PFSK-1 (cell line): ENCODE results near the gene SLC15A4.

Experiments used
- FOXP2 ChIP-seq: optimal IDR thresholded peaks from 2 replicates; pipeline ENCODE3; 2011; ENCODE audit warnings: borderline replicate concordance, control low read depth, inconsistent platforms; ENCODE audit not compliant: insufficient read depth; ENCODE audit errors: extremely low read length, extremely low read depth
- POLR2AphosphoS5 ChIP-seq: IDR thresholded peaks from 2 replicates; pipeline ENCODE4 v1.6.1; 2012; ENCODE audit warnings: low read depth, mild to moderate bottlenecking, control low read depth, low read length, moderate library complexity
- SIN3A ChIP-seq: IDR thresholded peaks from 2 replicates; pipeline ENCODE4 v1.6.1; 2012; ENCODE audit warnings: mild to moderate bottlenecking, low read length, moderate library complexity, borderline replicate concordance; ENCODE audit not compliant: insufficient read depth
- TAF1 ChIP-seq: IDR thresholded peaks from 2 replicates; pipeline ENCODE4 v1.6.1; 2012; ENCODE audit warnings: low read length, control low read depth, borderline replicate concordance; ENCODE audit not compliant: insufficient read depth
- TF ChIP-seq, protein P1 (sequence below), 2 experiments: IDR thresholded peaks; 2 replicates each; pipeline versions ENCODE4 v1.6.1 to v1.8.0; 2011 to 2012; ENCODE audit warnings: low read depth in 2 of 2, low read length in 2 of 2, control low read depth in 1 of 2, inconsistent platforms in 1 of 2, mild to moderate bottlenecking in 1 of 2, moderate library complexity in 1 of 2; ENCODE audit not compliant: insufficient read depth in 1 of 2

SLC15A4 gene

DNA sequence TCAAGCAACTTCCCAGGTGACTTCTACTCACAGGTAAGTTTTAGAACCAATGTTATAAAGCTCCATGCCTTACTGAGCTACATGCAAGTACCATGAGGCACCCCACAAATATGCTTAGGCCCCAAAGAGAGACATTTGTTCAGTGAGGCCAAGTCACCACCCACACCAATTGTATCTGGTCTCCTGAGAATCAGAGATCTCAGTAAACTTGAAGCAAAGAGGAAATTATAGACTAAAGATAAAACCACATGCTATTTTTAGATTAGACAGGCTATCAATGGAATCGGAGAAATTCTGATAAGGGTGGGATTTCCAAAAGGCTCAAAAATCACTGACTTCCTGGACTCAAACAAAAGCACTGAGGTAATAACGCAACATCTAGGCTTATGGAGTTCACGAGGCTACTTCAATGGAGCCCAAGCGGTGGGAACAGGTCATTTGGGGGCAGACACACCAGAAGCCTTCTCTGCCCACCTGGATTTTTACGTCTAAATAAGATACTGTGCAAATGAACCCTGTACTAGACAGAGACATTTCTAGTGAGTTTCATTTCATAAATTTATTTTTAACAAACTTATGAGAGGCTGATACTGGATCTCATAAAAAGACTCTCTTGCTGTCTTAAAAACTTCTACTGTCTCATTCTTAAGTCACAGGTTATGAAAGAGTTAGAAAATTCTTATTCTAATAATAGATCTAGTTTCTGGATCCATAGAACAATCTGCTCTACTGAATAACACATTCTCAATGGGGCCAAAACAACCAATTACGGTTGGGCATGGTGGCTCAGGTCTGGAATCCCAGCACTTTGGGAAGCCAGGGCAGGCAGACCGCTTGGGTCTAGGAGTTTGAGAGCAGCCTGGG, 7.7 kb downstream of the SLC15A4 start:
- TF ChIP-seq POLR2AphosphoS5 (no peak), SIN3A (no peak), FOXP2 (no peak), TAF1 (no peak)
- TF ChIP-seq, protein P1, sequence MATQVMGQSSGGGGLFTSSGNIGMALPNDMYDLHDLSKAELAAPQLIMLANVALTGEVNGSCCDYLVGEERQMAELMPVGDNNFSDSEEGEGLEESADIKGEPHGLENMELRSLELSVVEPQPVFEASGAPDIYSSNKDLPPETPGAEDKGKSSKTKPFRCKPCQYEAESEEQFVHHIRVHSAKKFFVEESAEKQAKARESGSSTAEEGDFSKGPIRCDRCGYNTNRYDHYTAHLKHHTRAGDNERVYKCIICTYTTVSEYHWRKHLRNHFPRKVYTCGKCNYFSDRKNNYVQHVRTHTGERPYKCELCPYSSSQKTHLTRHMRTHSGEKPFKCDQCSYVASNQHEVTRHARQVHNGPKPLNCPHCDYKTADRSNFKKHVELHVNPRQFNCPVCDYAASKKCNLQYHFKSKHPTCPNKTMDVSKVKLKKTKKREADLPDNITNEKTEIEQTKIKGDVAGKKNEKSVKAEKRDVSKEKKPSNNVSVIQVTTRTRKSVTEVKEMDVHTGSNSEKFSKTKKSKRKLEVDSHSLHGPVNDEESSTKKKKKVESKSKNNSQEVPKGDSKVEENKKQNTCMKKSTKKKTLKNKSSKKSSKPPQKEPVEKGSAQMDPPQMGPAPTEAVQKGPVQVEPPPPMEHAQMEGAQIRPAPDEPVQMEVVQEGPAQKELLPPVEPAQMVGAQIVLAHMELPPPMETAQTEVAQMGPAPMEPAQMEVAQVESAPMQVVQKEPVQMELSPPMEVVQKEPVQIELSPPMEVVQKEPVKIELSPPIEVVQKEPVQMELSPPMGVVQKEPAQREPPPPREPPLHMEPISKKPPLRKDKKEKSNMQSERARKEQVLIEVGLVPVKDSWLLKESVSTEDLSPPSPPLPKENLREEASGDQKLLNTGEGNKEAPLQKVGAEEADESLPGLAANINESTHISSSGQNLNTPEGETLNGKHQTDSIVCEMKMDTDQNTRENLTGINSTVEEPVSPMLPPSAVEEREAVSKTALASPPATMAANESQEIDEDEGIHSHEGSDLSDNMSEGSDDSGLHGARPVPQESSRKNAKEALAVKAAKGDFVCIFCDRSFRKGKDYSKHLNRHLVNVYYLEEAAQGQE (IDR thresholded peaks at IDR 0.05; ENCODE audit: insufficient read depth in 1 of 2, low read depth in 2 of 2, low read length in 2 of 2) = no peak

DNA sequence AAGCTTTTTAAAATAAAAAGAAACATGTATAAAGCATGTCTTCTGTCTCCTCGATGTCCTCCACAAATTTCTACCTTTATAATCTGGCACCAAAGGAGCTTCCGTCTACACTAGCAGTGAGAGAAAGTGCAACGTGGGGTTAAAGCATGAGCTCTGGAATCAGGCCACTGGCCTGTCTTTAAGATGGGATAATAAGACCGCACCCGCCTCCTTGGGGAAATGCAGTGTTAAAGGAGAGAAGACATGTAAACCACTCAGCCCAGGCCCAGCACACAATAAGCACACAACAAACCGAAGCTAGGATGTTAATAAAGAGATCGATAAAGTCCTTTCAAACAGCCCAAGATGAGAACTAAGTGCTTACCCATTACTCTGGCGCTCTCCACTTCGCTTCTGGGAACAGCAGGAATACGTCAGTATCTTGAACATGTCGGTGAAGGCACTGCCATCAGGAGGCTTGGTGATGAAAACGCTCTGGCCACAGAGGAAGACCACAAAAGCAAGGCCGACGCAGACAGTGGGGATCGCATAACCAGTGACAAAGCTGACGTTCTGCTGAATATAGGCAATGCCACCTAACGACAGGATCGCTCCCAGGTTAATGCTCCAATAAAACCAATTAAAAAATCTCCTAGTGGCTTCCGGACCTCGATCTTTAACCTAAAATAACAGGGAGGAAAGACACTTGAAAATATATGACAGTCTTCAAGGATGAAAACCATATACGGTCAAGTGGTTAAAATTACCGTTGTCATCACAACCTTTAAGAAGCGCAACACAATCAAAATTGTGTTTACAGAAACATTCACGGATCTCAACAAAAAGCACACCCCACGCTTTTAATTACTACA, 9.1 kb downstream of the SLC15A4 start:
- TF ChIP-seq POLR2AphosphoS5 = no peak
- TF ChIP-seq FOXP2 = no peak
- no peak for TF ChIP-seq SIN3A
- no peak for TF ChIP-seq TAF1
- TF ChIP-seq, protein P1 (IDR thresholded peaks at IDR 0.05; ENCODE audit: insufficient read depth in 1 of 2, low read depth in 2 of 2, low read length in 2 of 2) = no peak

DNA sequence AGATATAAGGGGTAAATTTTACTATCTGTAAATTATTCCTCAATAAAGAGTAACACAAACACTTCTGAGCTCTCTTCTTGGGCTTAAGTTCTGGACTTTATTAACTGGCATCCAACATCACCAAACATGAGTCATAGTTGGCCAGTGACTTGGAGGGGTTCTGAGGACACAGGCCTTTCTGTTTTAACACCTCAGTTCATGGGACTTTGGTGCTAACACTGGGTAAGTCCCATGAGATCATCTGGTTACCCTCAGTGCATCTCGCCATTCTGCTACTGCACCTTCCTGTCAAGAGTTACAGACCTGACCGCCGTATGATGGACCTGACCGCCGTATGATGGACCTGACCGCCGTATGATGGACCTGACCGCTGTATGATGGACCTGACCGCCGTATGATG, 9.9 kb downstream of the SLC15A4 start:
- TF ChIP-seq POLR2AphosphoS5 (no peak), SIN3A (no peak)

DNA sequence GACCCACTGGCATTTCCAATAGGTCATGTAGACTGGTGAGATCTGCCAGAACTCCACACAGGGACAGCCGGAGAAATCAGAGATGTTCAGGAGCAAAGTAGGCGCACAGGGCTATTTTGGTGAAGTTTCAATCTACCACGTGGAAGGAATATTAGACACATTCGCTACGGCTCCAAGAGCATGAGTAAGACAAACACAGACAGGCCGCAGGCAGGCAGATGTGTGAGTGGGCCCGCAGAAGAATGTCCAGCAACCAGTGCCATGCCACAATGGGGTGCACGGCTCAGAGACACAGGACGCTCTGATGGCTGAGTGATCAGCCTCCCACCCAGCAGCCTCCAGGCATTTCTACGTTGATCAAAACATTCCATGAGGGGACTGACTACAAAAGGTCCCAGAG, 10.4 kb downstream of the SLC15A4 start:
- TF ChIP-seq POLR2AphosphoS5 (no peak), FOXP2 (no peak), SIN3A (no peak), TAF1 (no peak)
- TF ChIP-seq, protein P1 (IDR thresholded peaks at IDR 0.05; ENCODE audit: insufficient read depth in 1 of 2, low read depth in 2 of 2, low read length in 2 of 2) = no peak

DNA sequence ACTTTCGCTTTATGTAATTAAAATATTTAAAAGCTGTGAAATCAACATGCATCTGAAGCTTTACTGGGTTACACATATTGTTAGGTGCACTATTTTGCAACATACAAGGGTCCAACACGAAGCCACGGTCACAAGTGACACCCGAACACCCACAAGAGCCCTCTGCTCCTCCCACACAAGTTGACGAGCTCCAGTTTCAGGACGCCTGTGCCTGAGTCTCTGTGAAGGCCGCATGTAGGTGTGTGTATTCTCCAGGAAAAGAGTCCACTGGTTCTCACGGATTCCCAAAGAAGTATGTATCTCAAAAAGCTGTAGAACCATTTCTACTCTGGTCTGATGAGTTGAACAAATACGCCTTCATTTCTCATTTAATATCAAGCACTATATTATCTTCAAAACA, 12.0 kb downstream of the SLC15A4 start:
- TF ChIP-seq TAF1 = no peak
- TF ChIP-seq FOXP2 = no peak
- TF ChIP-seq, protein P1 (IDR thresholded peaks at IDR 0.05; ENCODE audit: insufficient read depth in 1 of 2, low read depth in 2 of 2, low read length in 2 of 2) = no peak
- no peak for TF ChIP-seq POLR2AphosphoS5
- no peak for TF ChIP-seq SIN3A
